ENCODE results near the gene MDN1. TPM values are rescaled to one million over a fixed set of nuclear protein-coding genes. Genes with fewer than 3 reads are reported as not detected.
A peak's percentile ranks its signal among the peaks of the same experiment; 100 is the strongest.
"Not testable (repeated sequence)": the region's sequence is repeated elsewhere in the genome, so short reads cannot be mapped to it uniquely, and the experiment has no call there.

The MDN1 gene, protein sequence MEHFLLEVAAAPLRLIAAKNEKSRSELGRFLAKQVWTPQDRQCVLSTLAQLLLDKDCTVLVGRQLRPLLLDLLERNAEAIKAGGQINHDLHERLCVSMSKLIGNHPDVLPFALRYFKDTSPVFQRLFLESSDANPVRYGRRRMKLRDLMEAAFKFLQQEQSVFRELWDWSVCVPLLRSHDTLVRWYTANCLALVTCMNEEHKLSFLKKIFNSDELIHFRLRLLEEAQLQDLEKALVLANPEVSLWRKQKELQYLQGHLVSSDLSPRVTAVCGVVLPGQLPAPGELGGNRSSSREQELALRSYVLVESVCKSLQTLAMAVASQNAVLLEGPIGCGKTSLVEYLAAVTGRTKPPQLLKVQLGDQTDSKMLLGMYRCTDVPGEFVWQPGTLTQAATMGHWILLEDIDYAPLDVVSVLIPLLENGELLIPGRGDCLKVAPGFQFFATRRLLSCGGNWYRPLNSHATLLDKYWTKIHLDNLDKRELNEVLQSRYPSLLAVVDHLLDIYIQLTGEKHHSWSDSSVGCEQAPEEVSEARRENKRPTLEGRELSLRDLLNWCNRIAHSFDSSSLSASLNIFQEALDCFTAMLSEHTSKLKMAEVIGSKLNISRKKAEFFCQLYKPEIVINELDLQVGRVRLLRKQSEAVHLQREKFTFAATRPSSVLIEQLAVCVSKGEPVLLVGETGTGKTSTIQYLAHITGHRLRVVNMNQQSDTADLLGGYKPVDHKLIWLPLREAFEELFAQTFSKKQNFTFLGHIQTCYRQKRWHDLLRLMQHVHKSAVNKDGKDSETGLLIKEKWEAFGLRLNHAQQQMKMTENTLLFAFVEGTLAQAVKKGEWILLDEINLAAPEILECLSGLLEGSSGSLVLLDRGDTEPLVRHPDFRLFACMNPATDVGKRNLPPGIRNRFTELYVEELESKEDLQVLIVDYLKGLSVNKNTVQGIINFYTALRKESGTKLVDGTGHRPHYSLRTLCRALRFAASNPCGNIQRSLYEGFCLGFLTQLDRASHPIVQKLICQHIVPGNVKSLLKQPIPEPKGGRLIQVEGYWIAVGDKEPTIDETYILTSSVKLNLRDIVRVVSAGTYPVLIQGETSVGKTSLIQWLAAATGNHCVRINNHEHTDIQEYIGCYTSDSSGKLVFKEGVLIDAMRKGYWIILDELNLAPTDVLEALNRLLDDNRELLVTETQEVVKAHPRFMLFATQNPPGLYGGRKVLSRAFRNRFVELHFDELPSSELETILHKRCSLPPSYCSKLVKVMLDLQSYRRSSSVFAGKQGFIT (N-terminal part only)
- polyA plus RNA-seq, result 23.6 TPM
- long read RNA-seq, donor 1, partial matches to known transcripts, result 0 of 7 reads
- long read RNA-seq, donor 1, other reads (novel, unspliced or antisense), result 7 of 7 reads
- long read RNA-seq, donor 2, partial matches to known transcripts, result 0 of 5 reads
- long read RNA-seq, donor 2, other reads (novel, unspliced or antisense), result 5 of 5 reads
- long read RNA-seq, donor 3, partial matches to known transcripts, result 8 of 41 reads
- long read RNA-seq, donor 3, other reads (novel, unspliced or antisense), result 33 of 41 reads
- long read RNA-seq, donor 4, result 0 reads
- long read RNA-seq, donor 5, partial matches to known transcripts, result 0 of 6 reads
- long read RNA-seq, donor 5, other reads (novel, unspliced or antisense), result 6 of 6 reads
- long read RNA-seq, donor 6, partial matches to known transcripts, result 44 of 68 reads
- long read RNA-seq, donor 6, other reads (novel, unspliced or antisense), result 24 of 68 reads
- long read RNA-seq, donor 7, result 0 reads
- long read RNA-seq, donor 8, partial matches to known transcripts, result 0 of 16 reads
- long read RNA-seq, donor 8, other reads (novel, unspliced or antisense), result 16 of 16 reads
- long read RNA-seq, donor 9, partial matches to known transcripts, result 0 of 5 reads
- long read RNA-seq, donor 9, other reads (novel, unspliced or antisense), result 5 of 5 reads
- long read RNA-seq, donor 10, partial matches to known transcripts, result 8 of 15 reads
- long read RNA-seq, donor 10, other reads (novel, unspliced or antisense), result 7 of 15 reads
- long read RNA-seq, donor 11, partial matches to known transcripts, result 6 of 6 reads
- long read RNA-seq, donor 11, other reads (novel, unspliced or antisense), result 0 of 6 reads

- Histone ChIP-seq H3K4me3 (ENCODE audit: low read length) (peak within 1 kb of the TSS; percentile 84), H3K9me3 (ENCODE audit: control insufficient read depth, low read depth, low read length) (no peaks in the 10 kb centered on the region), H3K27ac (ENCODE audit: low read length) (peak within 1 kb of the TSS; percentile 86), H3K27me3 (ENCODE audit: control insufficient read depth, insufficient read depth, low read length) (no peaks in the 10 kb centered on the region), H3K36me3 (ENCODE audit: control insufficient read depth, insufficient read depth, low read length) (no peaks in the 10 kb centered on the region), H3K4me1 (ENCODE audit: control insufficient read depth, insufficient read depth, low read length) (peaks cover 6% of the 10 kb centered on the region)
- peak; percentile 96 for DNase-seq
- WGBS (ENCODE audit: insufficient coverage, low lambda C conversion rate), result 0% methylated on average over 3 of the region's 65 CpGs
Measured at GRCh38 chr6:89819336-89820130, at the start of gene MDN1. TSS of gene MDN1 (minus strand) at chr6:89819794. CDS start at chr6:89819607, 187 bp downstream.

DNA sequence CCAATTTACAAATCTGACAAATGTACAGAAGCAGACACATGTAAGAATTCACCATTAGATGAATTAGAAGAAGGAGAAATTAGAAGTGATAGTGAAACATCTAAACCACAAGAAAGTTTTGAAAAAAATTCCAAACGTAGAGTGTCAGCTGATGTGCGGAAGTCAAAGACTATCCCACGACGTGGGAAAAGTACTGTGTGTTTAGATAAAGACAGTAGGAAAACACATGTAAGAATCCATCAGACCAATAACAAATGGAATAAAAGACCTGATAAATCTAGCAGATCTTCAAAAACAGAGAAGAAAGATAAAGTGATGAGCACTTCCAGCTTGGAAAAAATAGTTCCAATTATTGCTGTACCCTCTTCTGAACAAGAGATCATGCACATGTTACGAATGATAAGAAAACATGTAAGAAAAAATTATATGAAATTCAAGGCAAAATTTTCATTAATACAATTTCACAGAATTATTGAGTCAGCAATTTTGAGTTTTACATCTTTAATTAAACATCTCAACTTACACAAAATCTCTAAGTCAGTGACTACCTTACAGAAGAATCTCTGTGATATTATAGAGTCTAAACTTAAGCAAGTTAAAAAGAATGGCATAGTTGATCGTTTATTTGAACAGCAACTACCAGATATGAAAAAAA lies 46.6 kb upstream of the MDN1 start:
- H3K9me3 ChIP-seq (ENCODE audit: control insufficient read depth, low read depth, low read length), result peaks cover 9% of the 10 kb centered on the region
- WGBS (ENCODE audit: insufficient coverage, low lambda C conversion rate), result 96% methylated on average over 5 of the region's 6 CpGs
- H3K4me1 ChIP-seq (ENCODE audit: control insufficient read depth, insufficient read depth, low read length), result no peaks in the 10 kb centered on the region
- H3K27ac ChIP-seq (ENCODE audit: low read length), result no peak overlapping the region
- DNase-seq, result no peak
- no peaks in the 10 kb centered on the region for H3K27me3 ChIP-seq (ENCODE audit: control insufficient read depth, insufficient read depth, low read length)
- H3K36me3 ChIP-seq (ENCODE audit: control insufficient read depth, insufficient read depth, low read length), result peaks cover 50% of the 10 kb centered on the region
- no peak overlapping the region for H3K4me3 ChIP-seq (ENCODE audit: low read length)

- WGBS (ENCODE audit: insufficient coverage, low lambda C conversion rate), result 100% methylated on average over 1 of the region's 2 CpGs
Measured at GRCh38 chr6:89862698-89863097, 43.1 kb upstream of the MDN1 start.

GRCh38 chr6:89862273-89862672 lies 42.7 kb upstream of the MDN1 start:
- peaks cover 62% of the 10 kb centered on the region for H3K36me3 ChIP-seq (ENCODE audit: control insufficient read depth, insufficient read depth, low read length)

More at GRCh38 chr6:89862698-89863097, 43.1 kb upstream of the MDN1 start:
- DNase-seq, result no peak
- H3K27me3 ChIP-seq (ENCODE audit: control insufficient read depth, insufficient read depth, low read length), result no peaks in the 10 kb centered on the region
- no peak overlapping the region for H3K4me3 ChIP-seq (ENCODE audit: low read length)
- H3K9me3 ChIP-seq (ENCODE audit: control insufficient read depth, low read depth, low read length), result peaks cover 9% of the 10 kb centered on the region
- no peak overlapping the region for H3K27ac ChIP-seq (ENCODE audit: low read length)
- no peaks in the 10 kb centered on the region for H3K4me1 ChIP-seq (ENCODE audit: control insufficient read depth, insufficient read depth, low read length)
- H3K36me3 ChIP-seq (ENCODE audit: control insufficient read depth, insufficient read depth, low read length), result peaks cover 61% of the 10 kb centered on the region

DNA sequence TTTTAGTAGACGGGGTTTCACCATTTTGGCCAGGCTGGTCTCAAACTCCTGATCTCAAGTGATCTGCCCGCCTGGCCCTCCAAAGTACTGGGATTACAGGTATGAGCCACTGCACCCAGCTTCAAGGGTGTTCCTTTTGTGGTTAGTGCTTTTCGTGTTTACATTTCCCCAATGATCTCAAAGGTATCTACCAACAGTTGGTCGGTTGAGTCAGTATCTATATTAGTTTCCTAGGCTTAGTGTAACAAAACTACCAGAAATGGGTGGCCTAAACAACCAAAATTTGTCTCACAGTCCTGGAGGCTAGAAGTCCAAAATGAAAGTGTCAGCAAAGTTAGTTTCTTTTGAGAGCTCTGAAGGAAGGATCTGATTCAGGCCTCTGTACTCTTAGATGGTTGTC lies 40.1 kb upstream of the MDN1 start:
- Histone ChIP-seq H3K27ac (ENCODE audit: low read length) (no peak overlapping the region), H3K36me3 (ENCODE audit: control insufficient read depth, insufficient read depth, low read length) (peaks cover 68% of the 10 kb centered on the region), H3K9me3 (ENCODE audit: control insufficient read depth, low read depth, low read length) (peaks cover 4% of the 10 kb centered on the region), H3K4me3 (ENCODE audit: low read length) (no peak overlapping the region), H3K27me3 (ENCODE audit: control insufficient read depth, insufficient read depth, low read length) (no peaks in the 10 kb centered on the region), H3K4me1 (ENCODE audit: control insufficient read depth, insufficient read depth, low read length) (no peaks in the 10 kb centered on the region)
- no CpG with 5 or more reads among the region's 4 CpGs for WGBS (ENCODE audit: insufficient coverage, low lambda C conversion rate)
- no peak for DNase-seq

More at GRCh38 chr6:89862273-89862672, 42.7 kb upstream of the MDN1 start:
- Histone ChIP-seq H3K27me3 (ENCODE audit: control insufficient read depth, insufficient read depth, low read length) (no peaks in the 10 kb centered on the region), H3K4me1 (ENCODE audit: control insufficient read depth, insufficient read depth, low read length) (no peaks in the 10 kb centered on the region), H3K9me3 (ENCODE audit: control insufficient read depth, low read depth, low read length) (peaks cover 9% of the 10 kb centered on the region), H3K4me3 (ENCODE audit: low read length) (no peak overlapping the region), H3K27ac (ENCODE audit: low read length) (no peak overlapping the region)
- DNase-seq, result no peak
- WGBS (ENCODE audit: insufficient coverage, low lambda C conversion rate), result 100% methylated on average over 4 of the region's 5 CpGs

GRCh38 chr6:89858041-89858440 lies 38.4 kb upstream of the MDN1 start:
- Histone ChIP-seq H3K4me3 (ENCODE audit: low read length) (no peak overlapping the region), H3K9me3 (ENCODE audit: control insufficient read depth, low read depth, low read length) (no peaks in the 10 kb centered on the region), H3K36me3 (ENCODE audit: control insufficient read depth, insufficient read depth, low read length) (peaks cover 66% of the 10 kb centered on the region), H3K27me3 (ENCODE audit: control insufficient read depth, insufficient read depth, low read length) (no peaks in the 10 kb centered on the region), H3K4me1 (ENCODE audit: control insufficient read depth, insufficient read depth, low read length) (no peaks in the 10 kb centered on the region), H3K27ac (ENCODE audit: low read length) (no peak overlapping the region)
- no CpG with 5 or more reads among the region's 1 CpG for WGBS (ENCODE audit: insufficient coverage, low lambda C conversion rate)
- no peak for DNase-seq

- WGBS (ENCODE audit: insufficient coverage, low lambda C conversion rate), result 100% methylated on average over 1 of the region's 1 CpG
- Histone ChIP-seq H3K9me3 (ENCODE audit: control insufficient read depth, low read depth, low read length) (no peaks in the 10 kb centered on the region), H3K27me3 (ENCODE audit: control insufficient read depth, insufficient read depth, low read length) (no peaks in the 10 kb centered on the region), H3K4me1 (ENCODE audit: control insufficient read depth, insufficient read depth, low read length) (no peaks in the 10 kb centered on the region), H3K27ac (ENCODE audit: low read length) (no peak overlapping the region), H3K4me3 (ENCODE audit: low read length) (no peak overlapping the region), H3K36me3 (ENCODE audit: control insufficient read depth, insufficient read depth, low read length) (peaks cover 41% of the 10 kb centered on the region)
- no peak for DNase-seq
Measured at GRCh38 chr6:89853068-89853467, 33.5 kb upstream of the MDN1 start.

DNA sequence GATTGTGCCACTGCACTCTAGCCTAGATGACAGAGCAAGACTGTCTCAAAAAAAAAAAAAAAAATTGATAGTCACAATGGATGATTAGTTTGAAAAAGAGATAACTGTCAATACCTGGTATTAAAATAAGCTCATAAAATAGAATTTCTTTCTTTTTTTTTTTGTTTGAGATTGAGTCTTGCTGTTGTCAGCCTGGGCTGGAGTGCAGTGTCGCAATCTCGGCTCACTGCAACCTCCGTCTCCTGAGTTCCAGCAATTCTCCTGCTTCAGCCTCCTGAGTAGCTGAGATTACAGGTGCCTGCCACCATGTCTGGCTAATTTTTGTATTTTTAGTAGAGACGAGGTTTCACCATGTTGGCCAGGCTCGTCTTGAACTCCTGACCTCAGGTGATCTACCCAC lies 27.9 kb upstream of the MDN1 start:
- H3K27ac ChIP-seq (ENCODE audit: low read length); H3K4me3 ChIP-seq (ENCODE audit: low read length); H3K9me3 ChIP-seq (ENCODE audit: control insufficient read depth, low read depth, low read length); H3K27me3 ChIP-seq (ENCODE audit: control insufficient read depth, insufficient read depth, low read length); H3K36me3 ChIP-seq (ENCODE audit: control insufficient read depth, insufficient read depth, low read length); DNase-seq; H3K4me1 ChIP-seq (ENCODE audit: control insufficient read depth, insufficient read depth, low read length): not testable (repeated sequence)
- WGBS (ENCODE audit: insufficient coverage, low lambda C conversion rate), result 80% methylated on average over 1 of the region's 5 CpGs
